Stomach (tissue), 4 donors: Measurements from ENCODE around the gene HIF1A.

Experiments
- CTCF ChIP-seq, 7 experiments: fragments of 450-650 bp in 4 of 7; fragments of 200-600 bp in 3 of 7; sonication (generic) in 3 of 7; IDR thresholded peaks; one replicate each; pipeline ENCODE4 v1.5.1; 2016 to 2019; ENCODE audit warnings: antibody characterized with exemption in 7 of 7, control low read depth in 2 of 7, mild to moderate bottlenecking in 1 of 7
- EP300 ChIP-seq: sonication (generic); formaldehyde crosslinking; IDR thresholded peaks from one replicate; pipeline ENCODE4 v1.6.1; 2017; ENCODE audit warnings: antibody characterized with exemption
- POLR2AphosphoS5 ChIP-seq, 3 donors: sonication (generic); formaldehyde crosslinking; IDR thresholded peaks; one replicate each; pipeline ENCODE4 v1.6.1; 2016; ENCODE audit warnings: antibody characterized with exemption in 3 of 3

DNA sequence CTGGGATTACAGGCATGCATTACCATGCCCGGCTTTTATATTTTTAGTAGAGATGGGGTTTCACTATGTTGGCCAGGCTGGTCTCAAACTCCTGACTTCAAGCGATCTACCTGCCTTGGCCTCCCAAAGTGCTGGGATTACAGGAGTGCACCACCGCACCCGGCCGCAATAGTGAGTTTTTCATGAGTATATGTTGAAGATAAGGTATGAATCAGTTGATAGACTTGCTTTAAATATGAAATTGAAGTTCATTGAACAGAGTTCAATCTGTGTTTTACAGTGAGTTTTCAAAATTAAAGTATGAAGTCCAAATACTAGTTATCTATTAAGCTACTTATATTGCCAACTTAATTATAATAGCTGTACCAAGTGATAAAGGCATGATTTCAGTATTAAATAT is 102.0 kb downstream of the HIF1A start:
- TF ChIP-seq POLR2AphosphoS5 (IDR thresholded peaks at IDR 0.05) = no peak
- no peak for TF ChIP-seq CTCF (IDR thresholded peaks at IDR 0.05)
- no peak for TF ChIP-seq EP300
